GM20000 (cell line): ENCODE results near the gene STXBP3.

ENCODE experiments used
- DNase-seq: peaks from one replicate; pipeline ENCODE4 v3.0.0; 2012; ENCODE audit warnings: low spot score
- TF ChIP-seq, protein P1 (sequence below): IDR thresholded peaks from 2 replicates; pipeline ENCODE4 v1.5.1; 2012; ENCODE audit warnings: mild to moderate bottlenecking, control low read depth; ENCODE audit errors: extremely low read depth, missing control alignments

Gene STXBP3

DNA sequence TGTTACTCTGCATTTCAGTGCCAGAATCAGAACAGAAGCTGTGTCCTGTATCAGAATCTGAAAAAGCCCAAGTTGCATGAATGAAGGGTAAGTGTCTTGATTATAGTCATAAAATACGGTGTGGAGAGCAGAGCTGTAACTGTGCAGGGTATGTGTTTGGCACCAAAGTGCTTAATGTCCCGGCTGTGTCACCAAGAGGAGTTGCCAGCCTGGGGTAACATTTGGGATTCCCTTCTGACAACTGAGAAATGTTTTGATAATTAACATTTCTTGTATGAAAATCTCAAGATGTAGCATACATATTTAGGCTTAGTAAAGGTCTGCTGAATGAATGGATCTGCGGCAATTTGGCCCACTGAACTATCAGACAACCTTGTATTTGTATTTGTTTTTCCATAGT is 77.2 kb downstream of the STXBP3 start:
- DNase-seq, result no peak
- TF ChIP-seq, protein P1, sequence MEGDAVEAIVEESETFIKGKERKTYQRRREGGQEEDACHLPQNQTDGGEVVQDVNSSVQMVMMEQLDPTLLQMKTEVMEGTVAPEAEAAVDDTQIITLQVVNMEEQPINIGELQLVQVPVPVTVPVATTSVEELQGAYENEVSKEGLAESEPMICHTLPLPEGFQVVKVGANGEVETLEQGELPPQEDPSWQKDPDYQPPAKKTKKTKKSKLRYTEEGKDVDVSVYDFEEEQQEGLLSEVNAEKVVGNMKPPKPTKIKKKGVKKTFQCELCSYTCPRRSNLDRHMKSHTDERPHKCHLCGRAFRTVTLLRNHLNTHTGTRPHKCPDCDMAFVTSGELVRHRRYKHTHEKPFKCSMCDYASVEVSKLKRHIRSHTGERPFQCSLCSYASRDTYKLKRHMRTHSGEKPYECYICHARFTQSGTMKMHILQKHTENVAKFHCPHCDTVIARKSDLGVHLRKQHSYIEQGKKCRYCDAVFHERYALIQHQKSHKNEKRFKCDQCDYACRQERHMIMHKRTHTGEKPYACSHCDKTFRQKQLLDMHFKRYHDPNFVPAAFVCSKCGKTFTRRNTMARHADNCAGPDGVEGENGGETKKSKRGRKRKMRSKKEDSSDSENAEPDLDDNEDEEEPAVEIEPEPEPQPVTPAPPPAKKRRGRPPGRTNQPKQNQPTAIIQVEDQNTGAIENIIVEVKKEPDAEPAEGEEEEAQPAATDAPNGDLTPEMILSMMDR, result no peak

DNA sequence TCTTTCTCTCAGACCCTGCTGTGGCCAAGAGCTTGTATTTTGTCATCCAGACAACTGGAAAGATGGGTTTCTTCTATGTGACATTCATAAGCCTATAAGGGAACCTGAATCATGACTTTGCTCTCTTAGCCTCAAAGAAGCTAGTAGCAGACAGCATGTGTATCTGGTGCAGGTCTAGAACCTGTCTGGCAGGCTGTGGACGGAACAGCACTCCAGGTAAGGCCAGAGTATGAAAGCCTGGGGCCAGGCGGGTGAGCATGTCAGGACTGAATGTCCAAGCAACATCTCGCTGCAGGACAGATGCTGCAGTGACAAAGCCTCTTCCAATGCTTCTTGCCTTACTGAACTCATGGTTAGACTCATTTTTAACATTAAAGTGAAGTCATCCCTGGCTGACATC is 77.6 kb downstream of the STXBP3 start:
- TF ChIP-seq, protein P1, result no peak
- DNase-seq, result no peak

DNA sequence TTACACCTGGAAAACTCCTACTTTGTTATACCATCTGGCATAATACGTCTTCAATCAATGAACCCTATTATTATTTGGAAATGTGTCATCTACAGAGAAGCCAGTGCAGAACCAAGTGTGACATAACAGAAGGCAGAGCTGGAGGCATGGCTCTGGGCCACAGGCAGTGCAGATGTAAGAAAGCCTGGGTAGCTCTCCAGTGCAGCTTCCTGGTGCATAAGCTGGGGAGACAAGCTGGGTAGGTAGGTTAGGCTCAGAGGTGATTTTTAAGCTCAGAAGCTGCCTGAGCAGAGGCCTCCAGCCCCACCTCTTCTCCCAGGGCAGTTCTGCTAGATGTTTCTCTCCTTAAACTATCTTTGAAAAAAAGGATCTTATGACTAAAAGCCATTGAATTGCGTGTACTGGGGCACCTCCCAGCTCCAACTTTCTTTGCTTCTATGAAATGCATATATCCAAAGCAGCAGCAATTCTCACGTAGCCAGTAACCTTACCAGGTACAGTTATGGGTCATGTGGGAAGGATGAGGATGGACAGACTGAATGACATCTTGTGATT is 79.7 kb downstream of the STXBP3 start:
- TF ChIP-seq, protein P1, result no peak
- DNase-seq, result no peak

DNA sequence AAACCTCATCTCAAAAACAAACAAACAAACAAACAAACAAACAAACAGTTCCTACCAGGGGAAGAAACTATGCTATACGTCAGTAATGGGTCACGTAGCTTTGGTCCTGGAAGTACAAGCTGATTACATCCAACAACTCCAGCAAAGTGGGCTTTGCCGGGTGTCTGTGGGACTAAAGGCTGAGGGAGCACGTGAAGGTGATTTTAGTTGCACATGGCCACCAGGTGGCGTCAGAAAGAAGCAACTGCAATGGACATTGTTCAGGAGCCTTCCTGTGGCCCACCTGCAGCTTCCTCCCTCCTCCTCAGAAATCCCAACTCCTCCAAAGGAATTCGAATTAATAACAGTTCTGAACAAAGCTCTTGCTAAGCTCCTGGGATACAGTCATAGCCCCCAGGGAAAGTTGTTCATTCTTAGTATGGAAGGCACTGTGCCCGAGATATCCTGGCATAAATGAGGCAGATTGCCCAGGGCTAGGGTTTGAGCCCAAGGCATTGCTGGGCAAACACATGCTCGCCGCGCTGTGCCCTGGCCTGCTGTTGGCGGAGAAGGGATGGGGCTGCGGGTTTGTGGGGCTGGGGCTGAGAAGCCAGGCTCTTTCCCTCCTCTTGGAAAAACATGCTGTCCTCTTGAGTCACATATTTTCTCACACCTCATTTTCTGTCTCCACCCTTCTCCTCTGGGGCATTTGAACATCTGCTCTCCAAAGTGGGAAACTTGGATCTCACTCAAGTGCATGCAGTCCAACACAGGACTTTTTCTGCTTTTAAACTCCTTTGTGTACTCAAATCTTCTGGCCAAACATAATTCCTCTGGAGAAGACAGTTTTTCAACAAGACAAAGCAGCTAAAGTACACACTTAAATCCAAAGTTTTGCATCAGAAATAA is 81.8 kb downstream of the STXBP3 start:
- peak; percentile 78 for DNase-seq
- TF ChIP-seq, protein P1, result peak; percentile 61

DNA sequence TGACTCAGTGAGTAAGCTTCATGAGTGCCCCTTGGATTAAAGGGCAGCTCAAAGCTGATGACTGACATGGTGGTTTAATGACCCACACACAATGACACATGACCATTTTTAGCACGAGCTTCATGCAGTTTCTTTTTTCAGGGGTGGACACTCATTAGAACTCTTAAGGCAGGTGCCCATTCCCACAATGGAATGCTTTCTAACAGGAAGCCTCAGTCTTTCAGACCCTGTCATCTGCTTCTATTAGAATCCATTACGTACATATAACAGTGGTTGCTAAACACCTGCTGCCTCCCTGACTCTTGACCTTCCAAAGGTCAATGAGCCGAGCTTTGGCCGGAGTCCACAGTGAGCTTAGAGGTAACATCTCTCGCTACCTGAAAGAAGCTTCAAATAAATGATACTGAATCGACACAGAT is 83.0 kb downstream of the STXBP3 start:
- TF ChIP-seq, protein P1, result no peak
- DNase-seq, result no peak

DNA sequence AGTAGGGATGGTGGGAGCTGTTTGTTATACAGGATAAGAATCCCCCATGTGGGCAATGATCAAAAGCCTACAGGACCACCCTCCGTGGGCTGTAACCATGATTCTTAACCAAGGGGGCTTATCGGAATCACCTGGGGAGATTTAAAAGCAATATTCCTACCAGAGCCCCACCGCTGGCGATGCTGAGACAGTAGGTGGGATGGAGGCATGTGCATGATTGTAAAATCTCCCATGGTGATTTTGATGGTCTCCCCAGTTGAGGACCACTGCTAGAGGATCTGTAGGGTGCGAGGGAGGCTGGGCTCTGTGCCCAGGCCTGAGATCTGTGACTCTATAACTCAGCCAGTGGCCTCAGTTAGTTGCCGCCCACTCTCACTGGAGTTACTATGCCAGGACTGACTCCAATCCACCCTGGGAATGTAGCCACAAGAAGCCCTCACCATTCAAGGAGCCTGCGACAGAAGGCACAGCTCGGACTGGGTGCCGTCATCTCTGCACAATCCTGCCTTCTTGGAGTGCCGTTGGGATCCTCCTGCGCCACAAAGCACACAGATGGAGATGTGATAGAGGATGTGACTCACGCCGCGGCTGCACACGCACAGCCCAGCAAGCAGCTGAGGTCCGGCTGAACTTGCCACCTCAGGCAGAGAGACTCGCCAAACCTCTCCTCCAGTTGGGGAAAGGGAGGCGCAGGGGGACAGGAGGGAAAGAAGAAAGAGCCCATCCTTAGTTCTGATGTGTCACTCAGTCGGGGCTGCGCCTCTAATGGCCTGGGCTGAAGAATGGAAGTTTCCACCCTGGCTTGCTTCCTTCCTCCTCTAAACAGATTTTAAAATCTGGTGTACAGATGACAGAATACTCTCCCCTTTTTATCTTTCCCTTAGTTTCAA is 83.9 kb downstream of the STXBP3 start:
- TF ChIP-seq, protein P1, result no peak
- DNase-seq, result no peak
